ENCODE measurements around the gene XCL2.
"Not testable (repeated sequence)": the region's sequence is repeated elsewhere in the genome, so short reads cannot be mapped to it uniquely, and the experiment has no call there.

Gene XCL2

DNA sequence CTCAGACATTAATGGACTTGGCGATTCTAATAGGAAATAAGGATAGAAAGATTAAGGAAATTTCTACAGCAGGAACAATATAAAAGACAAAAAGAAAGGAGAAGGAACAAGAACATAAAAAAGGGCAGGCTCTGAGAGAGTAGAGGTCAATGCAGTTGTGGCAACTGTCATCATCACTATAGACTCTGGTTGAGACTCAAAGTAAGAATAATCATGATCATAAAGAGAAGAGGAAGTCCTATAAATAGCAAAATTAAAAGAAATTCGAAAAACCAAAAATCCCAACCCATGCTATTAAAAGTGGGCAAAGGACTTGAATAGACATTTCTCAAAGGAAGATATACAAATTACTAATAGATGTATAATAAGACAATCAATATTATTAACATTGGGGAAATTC lies 18.2 kb upstream of the XCL2 start:
- FAIRE-seq (no peak), DNase-seq (ENCODE audit: extremely low spot score, insufficient read length, low read depth) (no peak)

DNA sequence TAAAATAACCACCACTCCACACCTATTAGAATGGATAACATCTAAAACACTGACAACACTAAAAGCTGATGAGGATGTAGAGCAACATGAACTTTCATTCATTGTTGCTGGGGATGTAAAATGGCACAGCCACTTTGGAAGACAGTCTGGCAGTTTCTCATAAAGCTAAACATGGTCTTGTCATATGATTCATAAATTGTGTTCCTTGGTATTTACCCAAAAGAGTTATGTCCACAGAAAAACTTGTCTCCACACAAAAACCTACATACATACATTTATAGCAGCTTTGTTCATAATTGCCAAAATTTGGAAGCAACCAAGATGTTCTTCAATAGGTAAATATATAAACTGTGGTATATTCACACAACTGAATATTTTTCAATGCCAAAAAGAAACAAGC lies 16.6 kb upstream of the XCL2 start:
- DNase-seq (ENCODE audit: extremely low spot score, insufficient read length, low read depth) (no peak), FAIRE-seq (no peak)

DNA sequence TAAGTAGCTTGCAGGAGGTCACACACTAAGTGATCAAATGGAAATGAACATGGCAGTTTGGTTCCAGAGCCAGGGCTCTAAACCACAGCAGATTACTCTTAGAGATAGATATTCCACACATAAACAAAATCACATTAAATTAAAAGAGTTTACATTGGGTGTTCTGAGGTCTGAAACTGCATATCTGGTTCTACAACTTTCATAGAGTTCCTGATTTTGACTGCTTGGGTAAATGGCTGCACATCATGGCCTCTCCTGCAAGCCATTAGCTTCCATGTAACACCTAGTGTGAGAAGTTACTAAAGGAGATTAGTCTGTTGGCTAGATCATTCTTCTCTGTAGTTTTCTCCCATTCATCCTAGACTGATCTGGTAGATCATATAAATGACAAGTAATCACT lies 12.8 kb upstream of the XCL2 start:
- FAIRE-seq (peak; percentile 21), DNase-seq (ENCODE audit: extremely low spot score, insufficient read length, low read depth) (no peak)

DNA sequence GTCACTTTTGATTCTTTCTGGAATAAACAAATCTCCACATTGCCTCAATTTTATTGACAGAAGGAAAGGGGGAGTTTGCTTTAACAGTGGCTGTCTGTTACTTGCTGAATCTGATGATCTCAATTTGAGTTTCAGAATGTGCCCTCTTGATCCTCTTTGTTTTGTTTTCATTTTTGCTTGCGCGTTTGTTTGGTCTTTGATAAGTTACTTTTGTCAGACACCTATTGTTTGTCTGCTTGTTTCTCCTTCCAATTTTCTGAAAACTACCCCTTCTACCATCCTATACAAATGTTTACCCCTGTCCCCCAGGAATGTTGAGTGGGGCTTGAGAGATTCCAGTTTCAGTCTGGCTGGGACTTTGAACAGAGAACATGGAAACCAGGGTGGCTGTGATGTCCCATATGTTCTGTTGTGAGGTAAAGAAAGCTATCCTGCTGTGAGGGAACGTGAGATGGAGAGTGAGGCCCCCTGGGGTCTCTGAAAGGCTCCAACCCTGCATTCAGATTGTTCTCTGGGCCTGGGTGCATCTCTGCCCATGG lies 11.8 kb upstream of the XCL2 start:
- DNase-seq (ENCODE audit: extremely low spot score, insufficient read length, low read depth) (no peak), FAIRE-seq (peak; percentile 64)

DNA sequence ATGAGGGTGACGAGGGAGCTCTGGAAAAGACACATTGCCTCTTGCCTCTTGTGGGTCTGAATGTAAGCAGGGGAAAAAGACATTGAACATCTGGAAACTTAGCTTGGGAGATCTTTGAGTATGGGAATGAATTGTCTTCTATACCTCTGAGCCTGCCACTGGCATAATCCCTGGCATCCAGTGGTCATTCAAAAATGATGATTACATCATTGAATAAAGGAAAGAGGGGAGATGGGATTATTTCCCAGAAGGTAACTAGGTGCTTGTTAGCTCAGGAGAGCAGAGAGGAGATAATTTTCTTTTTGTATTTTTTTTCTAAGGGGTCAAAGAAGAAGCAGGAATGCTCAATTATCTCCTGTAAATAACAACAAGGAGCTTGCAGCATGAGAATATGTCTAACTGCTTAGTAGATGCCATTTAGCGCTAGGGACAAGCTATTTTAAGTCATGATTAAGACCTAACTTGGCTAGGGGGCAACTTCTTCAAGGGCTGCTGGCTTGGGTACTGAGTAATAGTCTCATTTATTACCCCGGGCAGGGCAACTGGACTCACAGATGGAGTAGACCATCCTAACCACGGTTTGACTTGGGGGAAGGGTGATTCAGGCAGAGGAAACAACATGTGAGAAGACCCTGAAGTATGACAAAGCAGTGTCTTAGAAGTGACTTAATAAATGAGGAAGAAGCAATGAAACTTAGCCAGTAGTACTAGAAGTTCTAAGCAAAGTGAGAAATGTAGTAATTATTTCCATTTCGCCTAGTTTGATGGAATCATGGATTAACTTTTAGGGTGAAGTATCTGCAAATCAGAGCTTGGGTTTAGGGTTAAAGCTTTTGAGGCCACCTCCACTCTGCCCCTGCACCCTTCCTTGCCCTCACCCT lies 11.0 kb upstream of the XCL2 start:
- FAIRE-seq (no peak), DNase-seq (ENCODE audit: extremely low spot score, insufficient read length, low read depth) (no peak)

DNA sequence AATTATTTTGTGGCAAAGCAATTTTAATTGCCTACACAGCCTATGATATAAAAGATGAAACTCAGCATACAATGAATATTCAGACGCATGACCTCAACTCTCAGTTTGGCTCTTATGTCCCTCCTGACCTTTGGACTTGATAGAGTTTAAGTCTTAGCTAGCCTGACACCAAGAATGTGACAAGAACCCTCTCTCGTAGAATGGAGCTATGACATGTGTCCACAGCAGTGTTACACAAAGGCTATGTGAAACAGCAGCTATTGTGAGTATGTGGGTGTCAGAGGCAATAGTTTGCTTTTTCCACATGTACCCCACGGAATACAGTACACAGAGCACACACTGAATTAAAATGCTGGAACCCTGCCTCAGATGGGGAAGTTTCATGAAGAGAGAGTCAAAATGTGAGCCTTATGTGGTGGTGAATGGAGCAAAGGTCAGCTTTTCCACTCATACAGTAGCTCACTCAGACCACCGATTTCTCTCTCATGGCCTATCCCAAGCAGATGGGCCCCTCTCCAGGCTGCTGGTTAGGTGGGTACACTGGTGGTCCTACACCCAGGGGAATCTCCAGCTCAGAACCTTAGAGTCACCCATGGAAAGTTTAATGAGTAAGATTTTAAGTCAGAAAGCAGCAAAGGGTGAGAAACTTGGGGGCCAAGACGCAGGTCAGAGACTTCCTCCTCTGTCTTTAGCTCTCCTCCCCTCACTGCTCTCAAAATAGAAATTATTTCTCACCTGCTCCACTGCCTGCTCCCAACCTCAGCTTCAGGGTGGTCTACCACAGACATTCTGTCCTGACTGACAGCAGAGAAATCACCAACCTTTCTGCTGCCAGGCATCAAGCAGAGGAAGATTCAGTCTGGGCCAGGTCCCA lies 10.1 kb upstream of the XCL2 start:
- FAIRE-seq: peak; percentile 93
- no peak for DNase-seq (ENCODE audit: extremely low spot score, insufficient read length, low read depth)

DNA sequence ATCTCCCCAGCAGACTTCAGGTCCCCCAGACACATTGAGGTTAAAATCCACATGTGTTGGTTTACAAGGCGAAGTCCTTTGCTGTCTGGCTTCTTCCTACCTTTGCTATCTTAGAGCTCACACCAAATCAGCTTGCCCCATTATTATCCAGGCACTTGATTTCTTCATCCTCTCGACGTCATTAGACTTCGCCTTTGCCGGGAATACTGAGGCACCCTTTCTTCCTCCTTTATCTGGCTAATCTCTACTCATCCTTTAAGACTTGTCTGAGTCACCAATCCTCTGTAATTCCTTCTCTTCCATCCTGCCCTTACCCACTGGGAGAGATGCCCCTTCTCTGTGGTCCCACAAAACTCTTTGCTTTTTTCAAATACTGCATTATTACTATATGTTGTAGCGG lies 9.2 kb upstream of the XCL2 start:
- DNase-seq (ENCODE audit: extremely low spot score, insufficient read length, low read depth): no peak
- no peak for FAIRE-seq

DNA sequence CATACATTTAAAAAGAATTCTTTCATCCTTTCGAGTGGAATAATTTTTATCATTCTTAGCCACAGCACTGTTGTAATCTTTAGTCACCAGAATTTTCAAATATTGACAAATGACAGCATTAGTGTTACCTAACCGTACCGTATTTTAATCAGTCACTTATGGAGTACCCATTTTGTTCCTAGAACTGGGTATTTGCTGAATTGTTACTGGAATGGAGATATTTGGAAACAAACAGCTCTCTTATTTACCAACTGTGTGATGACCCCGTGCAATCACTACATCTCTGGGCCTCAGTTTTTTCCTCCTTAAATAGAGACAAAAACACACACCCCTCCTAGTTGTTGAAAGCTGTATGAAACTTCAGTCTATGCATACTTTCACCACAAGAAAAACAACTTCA lies 7.9 kb upstream of the XCL2 start:
- DNase-seq (ENCODE audit: extremely low spot score, insufficient read length, low read depth): no peak
- no peak for FAIRE-seq

DNA sequence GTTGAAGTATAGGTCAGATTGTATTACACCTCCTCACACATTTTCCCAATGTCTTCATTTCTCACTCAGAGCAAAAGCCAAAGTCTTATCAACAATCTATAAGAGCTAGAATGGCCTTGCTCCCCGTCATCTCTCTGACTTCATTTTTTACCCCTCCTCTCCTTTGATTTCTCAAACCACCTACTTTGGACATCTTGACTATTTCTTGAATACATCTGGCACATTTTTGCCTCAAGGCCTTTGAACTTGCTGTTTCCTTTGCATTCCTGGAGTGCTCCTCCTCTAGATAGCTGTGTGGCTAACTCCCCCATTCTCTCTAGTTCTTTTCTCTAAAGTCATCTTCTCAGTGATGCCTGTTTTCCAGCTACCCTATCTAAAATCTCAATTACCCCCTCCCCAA lies 7.2 kb upstream of the XCL2 start:
- FAIRE-seq (no peak), DNase-seq (ENCODE audit: extremely low spot score, insufficient read length, low read depth) (no peak)

DNA sequence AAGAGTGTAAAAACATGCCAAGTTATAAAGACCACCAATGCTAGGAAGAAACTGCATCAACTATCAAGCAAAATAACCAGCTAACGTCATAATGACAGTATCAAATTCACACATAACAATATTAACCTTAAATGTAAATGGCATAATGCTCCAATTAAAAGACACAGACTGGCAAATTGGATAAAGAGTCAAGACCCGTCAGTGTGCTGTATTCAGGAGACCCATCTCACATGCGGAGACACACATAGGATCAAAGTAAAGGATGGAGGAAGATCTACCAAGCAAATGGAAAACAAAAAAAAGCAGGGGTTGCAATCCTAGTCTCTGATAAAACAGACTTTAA lies 2.7 kb upstream of the XCL2 start:
- not testable (repeated sequence) for FAIRE-seq; DNase-seq (ENCODE audit: extremely low spot score, insufficient read length, low read depth)

DNA sequence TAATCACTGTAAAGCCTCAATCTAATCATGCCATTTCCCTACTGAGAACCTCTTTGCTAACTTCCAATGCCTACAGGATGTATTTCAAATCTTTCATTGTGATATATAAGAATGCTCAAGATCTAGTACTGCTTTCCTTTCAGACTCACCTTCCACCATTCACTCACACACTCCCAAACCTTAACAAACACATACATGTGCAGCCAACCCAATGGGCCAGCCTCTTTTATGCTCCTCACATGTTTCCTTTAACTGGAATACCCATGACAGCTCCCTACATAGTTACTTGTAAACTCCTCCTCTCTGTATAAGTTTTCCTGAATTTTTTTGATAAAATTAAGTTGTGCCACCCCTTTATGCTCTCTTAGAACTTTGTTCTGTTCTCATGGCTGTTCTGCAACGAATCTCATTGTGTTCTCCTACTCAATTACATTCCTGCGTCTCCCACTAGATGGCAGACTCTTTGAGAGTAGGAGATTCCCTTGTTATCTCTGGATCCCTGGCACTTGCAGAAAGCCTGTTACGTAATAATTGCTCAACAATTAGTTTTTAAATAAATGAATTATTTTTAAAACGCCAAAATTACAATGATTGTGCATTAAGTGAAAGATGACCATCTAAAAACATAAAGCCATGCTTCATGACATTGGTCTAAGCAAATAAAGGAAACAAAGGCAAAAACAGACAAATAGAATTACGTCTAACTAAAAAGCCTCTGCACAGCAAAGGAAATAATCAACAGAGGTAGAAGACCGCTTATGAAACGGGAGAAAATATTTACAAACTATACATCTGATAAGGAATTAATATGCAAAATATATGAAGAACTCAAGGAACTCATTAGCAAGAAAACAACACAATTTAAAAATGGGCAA lies 2.1 kb upstream of the XCL2 start:
- peak; percentile 74 for FAIRE-seq
- DNase-seq (ENCODE audit: extremely low spot score, insufficient read length, low read depth): not testable (repeated sequence)

DNA sequence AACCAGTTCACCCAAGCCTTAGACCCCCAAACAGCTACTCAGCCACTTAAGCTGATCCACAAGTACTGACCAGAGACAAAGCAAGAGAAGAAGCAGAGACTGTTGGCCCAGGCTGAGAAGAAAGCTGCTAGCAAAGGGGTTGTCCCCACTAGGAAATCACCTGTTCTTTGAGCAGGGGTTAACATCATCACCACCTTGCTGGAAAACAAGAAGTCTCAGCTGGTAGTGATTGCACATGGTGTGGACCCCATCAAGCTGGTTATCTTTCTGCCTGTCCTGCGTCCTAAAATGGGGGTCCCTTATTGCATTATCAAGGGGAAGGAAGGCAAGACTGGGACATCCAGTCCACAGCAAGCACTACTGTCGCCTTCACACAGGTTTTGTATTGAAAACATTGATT lies 819 bp downstream of the XCL2 start:
- not testable (repeated sequence) for DNase-seq (ENCODE audit: extremely low spot score, insufficient read length, low read depth)
- peak; percentile 49 for FAIRE-seq

DNA sequence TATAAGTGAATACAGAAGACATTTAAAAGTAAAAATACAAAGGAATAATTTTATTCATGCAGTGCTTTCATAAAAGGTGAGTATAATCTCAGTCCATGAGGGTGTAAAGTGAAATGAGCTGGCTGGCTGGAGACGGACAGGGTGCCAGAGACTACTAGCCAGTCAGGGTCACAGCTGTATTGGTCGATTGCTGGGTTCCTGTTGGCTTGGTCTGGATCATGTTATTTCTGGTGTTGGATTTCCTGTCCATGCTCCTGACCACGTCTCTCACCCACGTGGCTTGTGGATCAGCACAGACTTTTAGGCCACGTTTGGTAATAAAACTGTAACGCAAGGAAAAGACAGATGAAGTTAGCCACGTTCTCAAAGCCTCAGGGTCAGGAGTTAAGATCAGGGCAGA lies 3.0 kb downstream of the XCL2 start:
- not testable (repeated sequence) for FAIRE-seq; DNase-seq (ENCODE audit: extremely low spot score, insufficient read length, low read depth)

DNA sequence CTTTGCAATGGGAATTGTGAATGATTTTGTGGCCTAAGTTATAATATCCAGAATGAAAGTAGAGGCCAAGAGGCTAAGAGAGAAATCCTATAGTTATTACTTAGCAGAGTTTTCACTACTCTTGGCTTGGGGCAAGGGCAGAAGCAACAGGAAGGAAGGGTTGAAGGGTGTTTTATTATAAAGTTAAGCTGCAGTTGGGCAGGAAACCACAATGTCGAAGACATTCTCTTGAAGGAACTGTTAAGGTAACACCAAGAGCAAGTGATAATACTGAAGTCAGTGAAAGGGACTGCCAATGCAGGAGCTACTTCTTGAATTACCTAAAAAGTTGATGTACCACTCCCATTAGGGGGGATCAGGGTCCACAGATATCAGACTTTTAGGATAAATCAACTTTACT lies 8.3 kb downstream of the XCL2 start:
- peak; percentile 91 for FAIRE-seq

DNA sequence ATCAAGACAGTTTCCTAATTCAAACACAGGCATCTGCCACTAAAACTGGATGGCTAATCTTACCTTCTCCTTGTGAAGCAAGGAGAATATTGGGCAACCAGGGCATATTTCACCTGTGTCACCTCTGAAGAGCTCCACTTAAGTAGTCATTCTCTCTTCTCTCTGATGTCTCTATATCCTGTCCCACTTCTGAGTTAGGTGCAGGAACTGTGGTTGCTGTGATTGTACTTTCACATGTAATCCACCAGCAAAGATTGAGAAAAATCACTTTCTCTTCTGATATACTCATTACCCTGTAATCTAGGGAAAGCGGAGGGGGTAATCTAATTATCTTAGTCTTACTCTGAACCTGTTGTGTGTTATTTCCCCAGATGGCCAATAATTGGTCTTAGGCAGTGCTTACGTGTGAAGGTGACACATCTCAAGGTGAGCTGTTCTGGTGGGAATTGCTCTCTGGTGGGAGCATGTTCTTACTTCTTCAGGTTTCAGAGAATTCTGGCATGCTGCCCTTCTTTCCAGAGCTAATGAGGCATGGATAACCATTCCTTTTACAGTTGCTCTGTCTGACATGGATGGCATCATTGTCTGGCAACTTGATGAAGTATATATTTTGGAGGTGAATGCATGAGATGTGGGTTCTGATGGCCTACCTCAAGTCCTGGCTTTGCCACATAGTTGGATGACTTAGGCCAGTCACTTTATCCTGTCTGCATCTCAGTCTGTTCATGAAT lies 12.0 kb downstream of the XCL2 start:
- FAIRE-seq (no peak), DNase-seq (ENCODE audit: extremely low spot score, insufficient read length, low read depth) (no peak)

More for the DNA sequence above, 8.3 kb downstream of the XCL2 start:
- DNase-seq (ENCODE audit: extremely low spot score, insufficient read length, low read depth): no peak

DNA sequence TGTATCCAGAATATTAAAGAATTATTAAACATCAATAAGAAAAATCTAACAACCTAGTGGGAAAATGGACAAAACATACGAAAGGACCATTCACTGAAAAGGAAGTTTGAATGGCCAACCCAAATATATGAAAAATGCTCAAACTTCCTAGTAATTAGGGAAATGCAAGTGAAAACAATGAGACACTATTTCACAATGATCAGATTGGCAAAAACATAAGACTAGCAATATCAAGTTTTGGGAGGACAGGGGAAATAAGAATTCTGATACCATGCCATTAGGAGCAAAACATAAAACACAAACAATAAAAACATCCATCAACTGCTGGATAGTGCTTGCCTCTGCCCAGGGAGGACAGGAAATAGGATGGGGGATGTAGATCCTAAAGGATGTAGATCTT lies 14.3 kb downstream of the XCL2 start:
- DNase-seq (ENCODE audit: extremely low spot score, insufficient read length, low read depth): no peak
- no peak for FAIRE-seq

DNA sequence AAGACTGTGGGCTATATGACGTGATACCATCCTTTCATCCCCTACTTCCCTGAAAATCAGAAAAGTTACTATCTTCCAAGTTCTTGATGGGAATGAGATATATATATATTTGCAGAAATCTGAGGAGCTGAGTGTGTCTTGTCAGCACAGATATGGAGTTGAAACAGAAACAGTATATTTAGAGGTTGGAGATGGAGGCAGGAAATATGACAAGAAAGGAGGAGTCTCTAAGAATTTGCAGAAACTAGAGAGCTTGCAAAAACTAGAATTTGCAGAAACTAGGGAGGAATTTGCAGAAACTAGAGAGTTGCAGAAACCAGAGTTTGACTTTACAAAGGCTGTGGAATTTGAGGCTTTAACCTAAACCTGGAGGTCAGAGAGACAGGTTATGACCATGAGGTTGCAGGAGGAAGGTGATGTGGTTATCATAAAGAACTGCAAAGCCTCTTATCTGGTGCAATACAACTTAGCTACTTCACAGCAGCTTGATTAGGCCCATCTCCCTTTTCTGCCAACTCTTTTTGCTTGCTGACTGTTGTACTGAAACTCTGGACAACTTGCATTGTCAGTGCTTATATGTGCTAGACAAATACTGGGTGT lies 22.3 kb downstream of the XCL2 start:
- DNase-seq (ENCODE audit: extremely low spot score, insufficient read length, low read depth) (no peak), FAIRE-seq (peak; percentile 63)

DNA sequence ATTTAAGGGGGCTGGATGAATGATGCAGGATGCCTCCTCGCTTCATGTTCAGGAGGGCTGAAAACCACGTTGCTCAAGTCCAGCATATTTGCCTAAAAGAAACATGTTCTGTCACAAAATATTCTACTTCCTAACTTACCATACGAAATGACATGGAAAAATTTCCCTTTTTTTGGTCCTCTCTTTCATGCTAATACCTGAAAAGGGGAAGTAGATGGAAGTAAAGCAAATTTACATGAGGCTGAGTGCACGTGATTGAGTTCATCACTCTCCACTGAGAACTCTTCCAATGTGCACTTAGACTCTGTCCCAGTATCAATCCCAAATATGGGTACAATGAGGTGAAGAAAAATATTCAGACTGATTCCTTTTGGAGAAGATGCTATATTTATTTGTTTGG lies 23.0 kb downstream of the XCL2 start:
- FAIRE-seq (peak; percentile 52), DNase-seq (ENCODE audit: extremely low spot score, insufficient read length, low read depth) (no peak)

All from GM18507 (cell line).